Measurements from ENCODE around the gene DNAI1.

The DNAI1 gene

GRCh38 chr9:34547960-34548611, 89.5 kb downstream of the DNAI1 start:
- peak; percentile 96 for TF ChIP-seq CTCF (IDR thresholded peaks at IDR 0.05; ENCODE audit: low read depth, low read length, missing control alignments)
- peak; percentile 51 for DNase-seq
- Histone ChIP-seq H3K36me3 (replicated peaks) (no peaks in the 10 kb centered on the region), H3K4me3 (ENCODE audit: low read depth, low read length) (no peak overlapping the region), H3K27me3 (replicated peaks) (peaks cover 10% of the 10 kb centered on the region), H3K27ac (no peak overlapping the region)
- in situ Hi-C loops (cut with HindIII; ENCODE audit: low pct_ligation_motif_present, low sequenced_read_pairs): no loop called here

- H3K27ac ChIP-seq: no peak overlapping the region
- H3K36me3 ChIP-seq (replicated peaks): no peaks in the 10 kb centered on the region
- in situ Hi-C loops (cut with HindIII; ENCODE audit: low pct_ligation_motif_present, low sequenced_read_pairs): no loop called here
- no peak for TF ChIP-seq CTCF (IDR thresholded peaks at IDR 0.05; ENCODE audit: low read depth, low read length, missing control alignments)
- peaks cover 15% of the 10 kb centered on the region for H3K27me3 ChIP-seq (replicated peaks)
- no peak for DNase-seq
- no peak overlapping the region for H3K4me3 ChIP-seq (ENCODE audit: low read depth, low read length)
These were observed 90.8 kb downstream of the DNAI1 start for GRCh38 chr9:34549407-34549732.

- in situ Hi-C loops (cut with HindIII; ENCODE audit: low pct_ligation_motif_present, low sequenced_read_pairs): no loop called here
- Histone ChIP-seq H3K36me3 (replicated peaks) (no peaks in the 10 kb centered on the region), H3K4me3 (ENCODE audit: low read depth, low read length) (no peak overlapping the region), H3K27me3 (replicated peaks) (peaks cover 17% of the 10 kb centered on the region), H3K27ac (no peak overlapping the region)
- TF ChIP-seq CTCF (IDR thresholded peaks at IDR 0.05; ENCODE audit: low read depth, low read length, missing control alignments): no peak
- no peak for DNase-seq
These were observed 91.5 kb downstream of the DNAI1 start for GRCh38 chr9:34550016-34550680.

- no peak for TF ChIP-seq CTCF (IDR thresholded peaks at IDR 0.05; ENCODE audit: low read depth, low read length, missing control alignments)
- in situ Hi-C loops (cut with HindIII; ENCODE audit: low pct_ligation_motif_present, low sequenced_read_pairs): no loop called here
- Histone ChIP-seq H3K27me3 (replicated peaks) (peaks cover 17% of the 10 kb centered on the region), H3K36me3 (replicated peaks) (no peaks in the 10 kb centered on the region), H3K4me3 (ENCODE audit: low read depth, low read length) (no peak overlapping the region), H3K27ac (no peak overlapping the region)
- no peak for DNase-seq
These were observed 92.2 kb downstream of the DNAI1 start for GRCh38 chr9:34550681-34551270.

- no peak for TF ChIP-seq CTCF (IDR thresholded peaks at IDR 0.05; ENCODE audit: low read depth, low read length, missing control alignments)
- Histone ChIP-seq H3K27ac (no peak overlapping the region), H3K36me3 (replicated peaks) (no peaks in the 10 kb centered on the region), H3K27me3 (replicated peaks) (peaks cover 18% of the 10 kb centered on the region), H3K4me3 (ENCODE audit: low read depth, low read length) (no peak overlapping the region)
- in situ Hi-C loops (cut with HindIII; ENCODE audit: low pct_ligation_motif_present, low sequenced_read_pairs): no loop called here
- DNase-seq: no peak
These were observed 93.4 kb downstream of the DNAI1 start for GRCh38 chr9:34551751-34552605.

Data from brain microvascular endothelial cell (primary cell).